ENCODE data around the gene KDM3B.

The KDM3B gene

GRCh38 chr5:138438724-138439476, 86.4 kb downstream of the KDM3B start, which contains the start of gene REEP2:
REEP2 (plus strand) TSS chr5:138439057; CDS start chr5:138439209, 152 bp downstream.
- DNase-seq (peak; percentile 51 to 65 (median 60)), ATAC-seq (replicated peaks) (peak; percentile 91)
- Mint-ChIP-seq H3K4me1 (ENCODE audit: low read depth in 2 of 2) (peaks cover 12 to 15% of the 10 kb centered on the region in 2 donors), H3K9me3 (no peaks in the 10 kb centered on the region), H3K27me3 (no peaks in the 10 kb centered on the region), H3K4me3 (peak within 1 kb of the TSS; percentile 79 to 80), H3K27ac (peak within 1 kb of the TSS; percentile 8 to 63), H3K36me3 (ENCODE audit: insufficient read depth) (peaks cover 33% of the 10 kb centered on the region)

DNA sequence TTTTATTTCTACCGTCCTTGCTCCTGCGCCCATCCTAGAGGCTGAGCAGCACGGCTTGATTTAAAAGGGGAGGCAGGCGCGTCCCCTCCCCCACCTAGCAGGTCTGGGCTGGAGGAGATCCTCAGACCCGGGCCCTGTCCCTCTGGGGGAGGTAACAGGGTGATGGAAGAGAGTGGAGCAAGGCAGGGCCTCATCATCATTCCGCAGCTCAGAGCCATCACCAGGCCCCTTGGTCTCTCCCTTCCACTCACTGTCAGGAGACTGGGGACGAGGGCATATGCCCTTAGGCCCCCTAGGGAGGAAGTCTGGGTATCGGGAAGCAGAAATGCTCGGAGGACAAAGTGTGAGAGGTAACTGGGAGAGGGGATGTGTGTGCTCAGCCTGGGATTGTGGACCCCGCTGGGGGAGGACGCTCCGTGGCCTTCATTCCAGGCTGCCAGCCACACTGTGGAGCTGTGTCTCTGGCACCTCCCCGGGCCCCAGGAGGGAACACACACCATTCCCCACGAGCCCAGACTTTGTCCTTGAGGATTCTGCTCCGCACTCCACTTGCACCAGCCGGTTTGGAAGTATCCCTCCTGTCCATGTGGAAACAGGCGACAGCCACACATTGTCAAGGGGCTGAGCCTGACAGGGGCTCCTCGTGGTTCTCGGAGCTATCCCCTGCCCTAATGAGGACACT, 87.1 kb downstream of the KDM3B start:
- peaks cover 12 to 15% of the 10 kb centered on the region in 2 donors for H3K4me1 Mint-ChIP-seq (ENCODE audit: low read depth in 2 of 2)
- no peak for DNase-seq
- no peak for ATAC-seq (replicated peaks)
- peak overlapping the region; percentile 79 to 80 for H3K4me3 Mint-ChIP-seq
- H3K9me3 Mint-ChIP-seq = no peaks in the 10 kb centered on the region
- peaks cover 27% of the 10 kb centered on the region for H3K36me3 Mint-ChIP-seq (ENCODE audit: insufficient read depth)
- H3K27ac Mint-ChIP-seq = peak overlapping the region; percentile 18 to 63
- no peaks in the 10 kb centered on the region for H3K27me3 Mint-ChIP-seq

GRCh38 chr5:138440159-138441073, 87.9 kb downstream of the KDM3B start:
- peak overlapping the region; percentile 79 to 80 for H3K4me3 Mint-ChIP-seq
- H3K4me1 Mint-ChIP-seq (ENCODE audit: low read depth in 2 of 2) = peaks cover 12 to 15% of the 10 kb centered on the region in 2 donors
- peak overlapping the region; percentile 18 to 63 for H3K27ac Mint-ChIP-seq
- no peaks in the 10 kb centered on the region for H3K27me3 Mint-ChIP-seq
- H3K9me3 Mint-ChIP-seq = no peaks in the 10 kb centered on the region
- no peak for DNase-seq
- peaks cover 26% of the 10 kb centered on the region for H3K36me3 Mint-ChIP-seq (ENCODE audit: insufficient read depth)
- ATAC-seq (replicated peaks) = no peak

GRCh38 chr5:138441221-138441620, 88.7 kb downstream of the KDM3B start:
- Mint-ChIP-seq H3K9me3 (no peaks in the 10 kb centered on the region), H3K4me1 (ENCODE audit: low read depth in 2 of 2) (peaks cover 12 to 15% of the 10 kb centered on the region in 2 donors), H3K36me3 (ENCODE audit: insufficient read depth) (peaks cover 20% of the 10 kb centered on the region), H3K27me3 (no peaks in the 10 kb centered on the region), H3K4me3 (no peak overlapping the region), H3K27ac (peak overlapping the region in 1 of 2 donors; percentile 18)
- no peak for ATAC-seq (replicated peaks)
- DNase-seq = no peak

GRCh38 chr5:138444078-138444773, 91.7 kb downstream of the KDM3B start:
- Mint-ChIP-seq H3K9me3 (no peaks in the 10 kb centered on the region), H3K27ac (peak overlapping the region in 1 of 2 donors; percentile 11), H3K4me3 (no peak overlapping the region), H3K36me3 (ENCODE audit: insufficient read depth) (peaks cover 4% of the 10 kb centered on the region), H3K27me3 (no peaks in the 10 kb centered on the region), H3K4me1 (ENCODE audit: low read depth in 2 of 2) (peaks cover 0 to 7% of the 10 kb centered on the region in 2 donors)
- DNase-seq (no peak), ATAC-seq (replicated peaks) (no peak)

- ATAC-seq (replicated peaks) = no peak
- no peak for DNase-seq
- Mint-ChIP-seq H3K27ac (no peak overlapping the region), H3K4me3 (no peak overlapping the region), H3K9me3 (no peaks in the 10 kb centered on the region), H3K27me3 (no peaks in the 10 kb centered on the region), H3K4me1 (ENCODE audit: low read depth in 2 of 2) (peaks cover 2 to 5% of the 10 kb centered on the region in 2 donors), H3K36me3 (ENCODE audit: insufficient read depth) (peaks cover 4% of the 10 kb centered on the region)
These were observed 92.5 kb downstream of the KDM3B start for GRCh38 chr5:138444774-138445546.

- H3K9me3 Mint-ChIP-seq = no peaks in the 10 kb centered on the region
- no peak for DNase-seq
- no peaks in the 10 kb centered on the region for H3K27me3 Mint-ChIP-seq
- no peak for ATAC-seq (replicated peaks)
- peaks cover 4 to 6% of the 10 kb centered on the region in 2 donors for H3K4me1 Mint-ChIP-seq (ENCODE audit: low read depth in 2 of 2)
- H3K4me3 Mint-ChIP-seq = no peak overlapping the region
- H3K36me3 Mint-ChIP-seq (ENCODE audit: insufficient read depth) = peaks cover 3% of the 10 kb centered on the region
- no peak overlapping the region for H3K27ac Mint-ChIP-seq
These were observed 93.2 kb downstream of the KDM3B start for GRCh38 chr5:138445547-138446271.

DNA sequence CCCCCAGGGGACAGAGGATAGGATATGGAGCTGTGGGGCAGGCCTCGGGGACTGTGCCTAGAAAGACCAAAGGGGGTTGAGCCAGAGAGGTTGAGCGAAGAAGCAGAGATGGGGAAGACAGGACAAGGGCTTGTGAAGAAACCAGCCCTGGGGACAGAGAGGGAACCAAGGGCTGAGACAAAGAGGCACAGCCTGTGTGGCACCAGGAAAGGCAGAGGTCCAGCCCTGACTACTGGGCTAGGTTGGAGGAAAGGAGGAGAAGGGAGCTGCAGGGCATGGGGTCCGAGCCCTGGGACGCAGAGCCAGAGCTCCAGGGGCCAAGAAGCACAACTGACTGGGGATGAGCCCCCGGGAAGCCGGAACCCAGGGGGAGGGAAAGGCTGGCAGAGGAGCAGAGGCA, 95.6 kb downstream of the KDM3B start:
- no peaks in the 10 kb centered on the region for H3K9me3 Mint-ChIP-seq
- peaks cover 4% of the 10 kb centered on the region for H3K36me3 Mint-ChIP-seq (ENCODE audit: insufficient read depth)
- H3K4me3 Mint-ChIP-seq = no peak overlapping the region
- ATAC-seq (replicated peaks) (no peak), DNase-seq (no peak)
- no peak overlapping the region for H3K27ac Mint-ChIP-seq
- H3K4me1 Mint-ChIP-seq (ENCODE audit: low read depth in 2 of 2) = peaks cover 6 to 8% of the 10 kb centered on the region in 2 donors
- no peaks in the 10 kb centered on the region for H3K27me3 Mint-ChIP-seq

DNA sequence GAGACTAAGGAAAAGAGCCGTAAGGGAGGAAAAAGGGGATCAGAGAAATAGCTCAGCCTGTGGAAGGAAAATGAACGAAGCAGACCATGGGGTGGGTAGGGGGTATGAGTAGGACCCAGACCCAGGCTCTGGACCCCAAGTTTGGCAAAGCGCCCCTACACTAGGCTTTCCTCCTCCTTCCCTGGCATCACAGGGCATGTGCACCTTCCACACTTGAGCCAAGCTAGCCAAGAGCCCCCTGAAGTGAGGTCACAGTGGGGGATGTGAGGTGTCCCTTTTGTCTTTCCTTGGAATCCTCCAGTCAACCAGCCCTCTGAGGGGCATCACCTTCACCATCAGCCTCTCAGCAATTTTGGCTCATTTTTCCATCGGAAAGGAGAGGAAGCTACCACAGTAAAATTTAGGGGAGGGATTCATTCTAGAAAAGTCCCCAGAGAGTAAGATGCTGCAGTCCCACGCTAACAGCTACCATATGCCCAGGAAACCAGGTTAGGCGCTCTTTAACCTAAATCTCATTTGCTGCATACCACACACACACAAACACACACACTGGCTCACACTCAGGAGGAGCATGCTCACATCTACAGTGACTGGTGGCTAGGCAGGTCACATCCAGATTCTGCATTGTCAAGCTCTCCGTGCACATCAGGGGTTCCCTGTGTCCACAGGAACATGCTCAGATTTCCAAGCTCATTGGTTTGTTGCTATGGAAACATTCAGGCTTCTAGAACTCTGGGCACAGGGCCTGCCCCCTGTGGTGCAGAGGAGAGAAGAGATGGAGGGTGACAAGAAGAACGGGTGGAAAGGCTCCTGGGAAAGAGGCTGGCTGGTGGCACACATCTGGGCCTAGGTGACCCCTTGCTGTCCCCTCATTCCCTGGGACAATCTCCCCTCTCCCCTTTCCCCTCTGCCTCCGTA, 96.3 kb downstream of the KDM3B start:
- no peak for ATAC-seq (replicated peaks)
- Mint-ChIP-seq H3K36me3 (ENCODE audit: insufficient read depth) (peaks cover 4% of the 10 kb centered on the region), H3K27ac (no peak overlapping the region), H3K4me1 (ENCODE audit: low read depth in 2 of 2) (peaks cover 6 to 8% of the 10 kb centered on the region in 2 donors), H3K4me3 (no peak overlapping the region), H3K27me3 (no peaks in the 10 kb centered on the region), H3K9me3 (no peaks in the 10 kb centered on the region)
- DNase-seq = no peak

GRCh38 chr5:138449501-138450239, 97.2 kb downstream of the KDM3B start:
- Mint-ChIP-seq H3K4me1 (ENCODE audit: low read depth in 2 of 2) (peaks cover 6 to 8% of the 10 kb centered on the region in 2 donors), H3K4me3 (peak overlapping the region in 1 of 2 donors; percentile 49), H3K9me3 (no peaks in the 10 kb centered on the region), H3K36me3 (ENCODE audit: insufficient read depth) (peaks cover 4% of the 10 kb centered on the region), H3K27ac (peak overlapping the region in 1 of 2 donors; percentile 46), H3K27me3 (no peaks in the 10 kb centered on the region)
- DNase-seq (peak; percentile 75 to 79 (median 78)), ATAC-seq (replicated peaks) (peak; percentile 94)

Measured in effector memory CD8-positive, alpha-beta T cell (primary cell).